GM12878 (cell line): ENCODE data around the gene TK1.

Experiments
- ATF7 ChIP-seq: fragments of 450-650 bp; IDR thresholded peaks from 2 replicates; pipeline ENCODE4 v1.6.1; 2016; ENCODE audit warnings: low read depth, mild to moderate bottlenecking
- EZH2 ChIP-seq: IDR thresholded peaks from 2 replicates; pipeline ENCODE4 v1.6.1; 2012; ENCODE audit warnings: low read depth, mild to moderate bottlenecking, control low read depth, inconsistent platforms, low read length, borderline replicate concordance; ENCODE audit not compliant: control insufficient read depth
- SMARCA5 ChIP-seq: fragments of 450-650 bp; IDR thresholded peaks from 2 replicates; pipeline ENCODE4 v1.6.1; 2017; ENCODE audit warnings: mild to moderate bottlenecking
- ZNF592 ChIP-seq: fragments of 450-650 bp; IDR thresholded peaks from 2 replicates; pipeline ENCODE4 v1.6.1; 2017; ENCODE audit warnings: mild to moderate bottlenecking, moderate library complexity

GRCh38 chr17:78179372-78179771 is 7.5 kb downstream of the TK1 start:
- no peak for TF ChIP-seq ATF7
- no peak for TF ChIP-seq EZH2
- TF ChIP-seq ZNF592, result no peak
- TF ChIP-seq SMARCA5, result no peak
